ENCODE data around the gene HIGD1A. TPM values are rescaled to one million over a fixed set of nuclear protein-coding genes. Genes with fewer than 3 reads are reported as not detected.

HIGD1A gene
- total and polyA plus RNA-seq, 9 of the 15 experiments (the other 6 are each of a cell fraction or from before 2014, with no cell fraction given): 165 to 1,185 (median 333) TPM

GRCh38 chr3:42852441-42852840, 48.2 kb upstream of the HIGD1A start (continued):
- TF ChIP-seq PKNOX1 (IDR thresholded peaks at IDR 0.05) (no peak), STAT5B (CRISPR knock-in tag; IDR thresholded peaks at IDR 0.05) (no peak), HOMEZ (CRISPR knock-in tag; IDR thresholded peaks at IDR 0.05) (no peak), MAFF (IDR thresholded peaks at IDR 0.05; ENCODE audit: low read length) (no peak), ZNF140 (CRISPR knock-in tag; IDR thresholded peaks at IDR 0.05) (no peak), NCOR1 (IDR thresholded peaks at IDR 0.05) (peak; percentile 77), MYNN (IDR thresholded peaks at IDR 0.05) (peak; percentile 69; the same call in 1 of the 2 replicates), MYNN (CRISPR knock-in tag; IDR thresholded peaks at IDR 0.05) (no peak), MCM5 (IDR thresholded peaks at IDR 0.05; ENCODE audit: low read depth) (no peak), DPF2 (IDR thresholded peaks at IDR 0.05) (no peak), ZNF79 (CRISPR knock-in tag; IDR thresholded peaks at IDR 0.05; ENCODE audit: low read depth) (no peak), HDAC8 (tag; IDR thresholded peaks at IDR 0.05) (no peak), TCF3 (CRISPR knock-in tag; IDR thresholded peaks at IDR 0.05) (peak; percentile 87), CBFA2T2 (conservative IDR thresholded peaks at IDR 0.05) (peak; percentile 73), TAL1 (IDR thresholded peaks at IDR 0.05) (peak; percentile 65; the same call in 1 of the 2 replicates), ETV5 (CRISPR knock-in tag; IDR thresholded peaks at IDR 0.05; ENCODE audit: low read depth) (no peak), FUS (optimal IDR thresholded peaks at IDR 0.05; ENCODE audit: low read depth, low read length) (no peak), ZNF408 (CRISPR knock-in tag; IDR thresholded peaks at IDR 0.05; ENCODE audit: low read depth) (no peak), POLR2B (IDR thresholded peaks at IDR 0.05; ENCODE audit: low read depth, partially characterized antibody) (no peak), EP300 (IDR thresholded peaks at IDR 0.05; ENCODE audit: low read length) (peak; percentile 47; the same call in 1 of the 2 replicates), MTA3 (IDR thresholded peaks at IDR 0.05; ENCODE audit: borderline replicate concordance) (no peak), SMC3 (conservative IDR thresholded peaks at IDR 0.05; ENCODE audit: insufficient read depth, low read depth, low read length) (no peak), LARP7 (IDR thresholded peaks at IDR 0.05) (no peak), CBFA2T3 (IDR thresholded peaks at IDR 0.05) (peak; percentile 85)
- TF ChIP-seq, protein P1, sequence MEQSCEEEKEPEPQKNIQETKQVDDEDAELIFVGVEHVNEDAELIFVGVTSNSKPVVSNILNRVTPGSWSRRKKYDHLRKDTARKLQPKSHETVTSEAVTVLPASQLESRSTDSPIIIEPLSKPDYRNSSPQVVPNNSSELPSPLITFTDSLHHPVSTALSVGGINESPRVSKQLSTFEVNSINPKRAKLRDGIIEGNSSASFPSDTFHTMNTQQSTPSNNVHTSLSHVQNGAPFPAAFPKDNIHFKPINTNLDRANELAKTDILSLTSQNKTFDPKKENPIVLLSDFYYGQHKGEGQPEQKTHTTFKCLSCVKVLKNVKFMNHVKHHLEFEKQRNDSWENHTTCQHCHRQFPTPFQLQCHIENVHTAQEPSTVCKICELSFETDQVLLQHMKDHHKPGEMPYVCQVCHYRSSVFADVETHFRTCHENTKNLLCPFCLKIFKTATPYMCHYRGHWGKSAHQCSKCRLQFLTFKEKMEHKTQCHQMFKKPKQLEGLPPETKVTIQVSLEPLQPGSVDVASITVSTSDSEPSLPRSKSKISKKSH (CRISPR knock-in tag; IDR thresholded peaks at IDR 0.05): no peak
- TF ChIP-seq, protein P2, sequence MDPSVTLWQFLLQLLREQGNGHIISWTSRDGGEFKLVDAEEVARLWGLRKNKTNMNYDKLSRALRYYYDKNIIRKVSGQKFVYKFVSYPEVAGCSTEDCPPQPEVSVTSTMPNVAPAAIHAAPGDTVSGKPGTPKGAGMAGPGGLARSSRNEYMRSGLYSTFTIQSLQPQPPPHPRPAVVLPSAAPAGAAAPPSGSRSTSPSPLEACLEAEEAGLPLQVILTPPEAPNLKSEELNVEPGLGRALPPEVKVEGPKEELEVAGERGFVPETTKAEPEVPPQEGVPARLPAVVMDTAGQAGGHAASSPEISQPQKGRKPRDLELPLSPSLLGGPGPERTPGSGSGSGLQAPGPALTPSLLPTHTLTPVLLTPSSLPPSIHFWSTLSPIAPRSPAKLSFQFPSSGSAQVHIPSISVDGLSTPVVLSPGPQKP (CRISPR knock-in tag; IDR thresholded peaks at IDR 0.05): no peak
- TF ChIP-seq, protein P3, sequence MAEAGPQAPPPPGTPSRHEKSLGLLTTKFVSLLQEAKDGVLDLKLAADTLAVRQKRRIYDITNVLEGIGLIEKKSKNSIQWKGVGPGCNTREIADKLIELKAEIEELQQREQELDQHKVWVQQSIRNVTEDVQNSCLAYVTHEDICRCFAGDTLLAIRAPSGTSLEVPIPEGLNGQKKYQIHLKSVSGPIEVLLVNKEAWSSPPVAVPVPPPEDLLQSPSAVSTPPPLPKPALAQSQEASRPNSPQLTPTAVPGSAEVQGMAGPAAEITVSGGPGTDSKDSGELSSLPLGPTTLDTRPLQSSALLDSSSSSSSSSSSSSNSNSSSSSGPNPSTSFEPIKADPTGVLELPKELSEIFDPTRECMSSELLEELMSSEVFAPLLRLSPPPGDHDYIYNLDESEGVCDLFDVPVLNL (CRISPR knock-in tag; IDR thresholded peaks at IDR 0.05; ENCODE audit: low read depth): no peak
